Ovary (tissue), 3 donors: ENCODE data around the gene TNS4.

Source experiments
- POLR2A ChIP-seq: fragments of 450-650 bp; IDR thresholded peaks from one replicate; pipeline ENCODE4 v1.6.1; 2017; ENCODE audit warnings: antibody characterized with exemption, mild to moderate bottlenecking, moderate library complexity
- TF ChIP-seq, protein P1 (sequence below), 3 donors: fragments of 450-650 bp in 2 of 3; fragments of 200-600 bp in 1 of 3; IDR thresholded peaks; one replicate each; pipeline versions ENCODE4 v1.5.1 to v1.8.0; 2016 to 2022; ENCODE audit warnings: antibody characterized with exemption in 3 of 3, mild to moderate bottlenecking in 1 of 3
- donor health status: DM: no; HTN: no; CAD: no.

DNA sequence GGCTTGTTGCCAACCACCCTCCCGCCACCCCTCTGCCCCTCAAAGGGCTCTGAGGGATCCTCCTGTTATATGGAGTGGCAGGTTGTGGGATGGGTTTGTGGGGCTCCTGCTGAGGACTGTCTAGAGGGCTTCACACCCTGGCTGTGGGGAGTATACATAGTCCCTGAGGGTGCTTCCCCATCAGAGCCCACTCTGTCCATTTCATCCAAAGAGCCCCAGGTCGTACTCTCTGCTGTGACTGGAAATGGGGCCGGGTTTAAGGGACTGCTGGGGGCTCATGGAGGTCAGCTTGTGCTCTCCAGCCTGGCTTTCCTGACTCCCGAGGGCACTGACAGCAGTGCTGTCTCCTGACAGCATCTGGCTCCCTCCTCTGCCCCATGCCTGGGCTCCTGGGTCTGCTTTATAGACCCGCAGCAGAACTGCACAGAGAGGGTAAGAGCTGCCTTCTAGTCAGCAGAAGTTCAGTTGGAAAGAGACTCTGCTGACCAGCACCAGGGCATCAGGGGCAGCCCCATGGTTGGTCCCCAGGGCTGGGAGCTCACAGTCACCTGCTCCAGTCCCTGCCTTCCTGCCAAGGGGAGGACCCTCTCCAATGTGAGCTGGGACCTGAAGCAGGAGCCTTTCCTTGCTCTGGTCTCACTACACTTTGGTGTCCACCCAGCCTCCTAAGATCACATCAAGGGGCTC is 17.8 kb upstream of the TNS4 start:
- TF ChIP-seq, protein P1, sequence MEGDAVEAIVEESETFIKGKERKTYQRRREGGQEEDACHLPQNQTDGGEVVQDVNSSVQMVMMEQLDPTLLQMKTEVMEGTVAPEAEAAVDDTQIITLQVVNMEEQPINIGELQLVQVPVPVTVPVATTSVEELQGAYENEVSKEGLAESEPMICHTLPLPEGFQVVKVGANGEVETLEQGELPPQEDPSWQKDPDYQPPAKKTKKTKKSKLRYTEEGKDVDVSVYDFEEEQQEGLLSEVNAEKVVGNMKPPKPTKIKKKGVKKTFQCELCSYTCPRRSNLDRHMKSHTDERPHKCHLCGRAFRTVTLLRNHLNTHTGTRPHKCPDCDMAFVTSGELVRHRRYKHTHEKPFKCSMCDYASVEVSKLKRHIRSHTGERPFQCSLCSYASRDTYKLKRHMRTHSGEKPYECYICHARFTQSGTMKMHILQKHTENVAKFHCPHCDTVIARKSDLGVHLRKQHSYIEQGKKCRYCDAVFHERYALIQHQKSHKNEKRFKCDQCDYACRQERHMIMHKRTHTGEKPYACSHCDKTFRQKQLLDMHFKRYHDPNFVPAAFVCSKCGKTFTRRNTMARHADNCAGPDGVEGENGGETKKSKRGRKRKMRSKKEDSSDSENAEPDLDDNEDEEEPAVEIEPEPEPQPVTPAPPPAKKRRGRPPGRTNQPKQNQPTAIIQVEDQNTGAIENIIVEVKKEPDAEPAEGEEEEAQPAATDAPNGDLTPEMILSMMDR (IDR thresholded peaks at IDR 0.05) = no peak
- no peak for TF ChIP-seq POLR2A
